HepG2 (cell line): ENCODE data around the gene CRYAB. TPM values are rescaled to one million over a fixed set of nuclear protein-coding genes. Genes with fewer than 3 reads are reported as not detected.
A peak's percentile ranks its signal among the peaks of the same experiment; 100 is the strongest.

Experiments
- CEBPG ChIP-seq: IDR thresholded peaks from 2 replicates; pipeline ENCODE4 v1.6.1; 2016
- KDM5A ChIP-seq: fragments of 200-600 bp; sonication (generic); IDR thresholded peaks from 2 replicates; pipeline ENCODE4 v1.7.0; 2018; ENCODE audit warnings: antibody characterized with exemption, mild to moderate bottlenecking, low read length, borderline replicate concordance
- MAFK ChIP-seq, 2 experiments: IDR thresholded peaks in 1 of 2; conservative IDR thresholded peaks in 1 of 2; 2 replicates each; pipeline ENCODE4 v1.6.1; 2011; ENCODE audit warnings: improper control_type of control experiment in 2 of 2, low read length in 2 of 2
- MLLT10 ChIP-seq: sonication (generic); formaldehyde crosslinking; IDR thresholded peaks from 2 replicates; pipeline ENCODE4 v1.4.0; 2020; ENCODE audit warnings: missing genetic modification reagents
- NCOR1 ChIP-seq: fragments of 200-600 bp; sonication (generic); IDR thresholded peaks from 2 replicates; pipeline ENCODE4 v1.7.0; 2017; ENCODE audit warnings: antibody characterized with exemption, low read length, borderline replicate concordance
- PAX8 ChIP-seq: sonication (generic); formaldehyde crosslinking; IDR thresholded peaks from 2 replicates; pipeline ENCODE4 v1.8.0; 2022; ENCODE audit warnings: mild to moderate bottlenecking, missing genetic modification reagents, borderline replicate concordance
- POLR2AphosphoS2 ChIP-seq: IDR thresholded peaks from 2 replicates; pipeline ENCODE4 v1.6.1; 2011; ENCODE audit warnings: low read depth, low read length, improper control_type of control experiment
- PTBP1 ChIP-seq: fragments of 200-400 bp; formaldehyde crosslinking; IDR thresholded peaks from 2 replicates; pipeline ENCODE4 v1.6.1; 2018; ENCODE audit warnings: low read length, low read depth; ENCODE audit not compliant: poor library complexity, severe bottlenecking
- SCMH1 ChIP-seq: sonication (generic); formaldehyde crosslinking; IDR thresholded peaks from 2 replicates; pipeline ENCODE4 v1.9.0; 2021; ENCODE audit warnings: missing genetic modification reagents, mild to moderate bottlenecking, borderline replicate concordance
- ZBTB42 ChIP-seq: sonication (generic); formaldehyde crosslinking; IDR thresholded peaks from 2 replicates; pipeline ENCODE4 v1.5.0; 2020; ENCODE audit warnings: mild to moderate bottlenecking, missing genetic modification reagents
- ZNF225 ChIP-seq: sonication (generic); formaldehyde crosslinking; IDR thresholded peaks from 2 replicates; pipeline ENCODE4 v1.4.0; 2020; ENCODE audit warnings: mild to moderate bottlenecking, missing genetic modification reagents
- ZNF235 ChIP-seq: sonication (generic); formaldehyde crosslinking; IDR thresholded peaks from 2 replicates; pipeline ENCODE4 v1.8.1; 2023; ENCODE audit warnings: mild to moderate bottlenecking, missing genetic modification reagents, borderline replicate concordance
- ZNF350 ChIP-seq: sonication (generic); formaldehyde crosslinking; IDR thresholded peaks from 2 replicates; pipeline ENCODE4 v1.4.0; 2020; ENCODE audit warnings: mild to moderate bottlenecking, low read depth, missing genetic modification reagents, borderline replicate concordance
- ZNF382 ChIP-seq: sonication (generic); formaldehyde crosslinking; IDR thresholded peaks from 2 replicates; pipeline ENCODE4 v1.5.0; 2020; ENCODE audit warnings: missing genetic modification reagents, mild to moderate bottlenecking, borderline replicate concordance
- ZNF563 ChIP-seq: sonication (generic); formaldehyde crosslinking; IDR thresholded peaks from 2 replicates; pipeline ENCODE4 v1.8.0; 2022; ENCODE audit warnings: mild to moderate bottlenecking, moderate library complexity, missing genetic modification reagents
- polyA plus RNA-seq, 8 experiments: library from polyadenylated mRNA; depleted of rRNA in 3 of 8; stranded (reverse) in 7 of 8; unstranded in 1 of 8; fragments of >200 nt; fragmentation: Illumina TruSeq in 4 of 8; extraction: Trizol in 4 of 8; gene quantifications; 2 replicates each; pipeline versions ENCODE4 v1.2.1 to v1.2.3, GENCODE V29; 2011 to 2016; ENCODE audit warnings: low read depth in 4 of 8, missing spikeins in 1 of 8, mixed read lengths in 1 of 8; ENCODE audit not compliant: insufficient read depth in 1 of 8
- total RNA-seq, 5 experiments: library from RNA; depleted of rRNA; stranded (reverse); fragments of >200 nt; fragmentation: Illumina TruSeq; extraction: Trizol; gene quantifications; 2 replicates each; pipeline ENCODE4 v1.2.3, GENCODE V29; 2016; ENCODE audit warnings: low read depth in 1 of 5
- TF ChIP-seq, protein P1 (sequence below): fragments of 450-650 bp; IDR thresholded peaks from 2 replicates; pipeline ENCODE4 v1.6.1; 2017; ENCODE audit warnings: mild to moderate bottlenecking
- TF ChIP-seq, protein P2 (sequence below): sonication (generic); formaldehyde crosslinking; IDR thresholded peaks from 2 replicates; pipeline ENCODE4 v1.5.0; 2020; ENCODE audit warnings: mild to moderate bottlenecking, missing genetic modification reagents
- TF ChIP-seq, protein P3 (sequence below): sonication (generic); formaldehyde crosslinking; IDR thresholded peaks from 2 replicates; pipeline ENCODE4 v1.4.0; 2020; ENCODE audit warnings: missing genetic modification reagents
- TF ChIP-seq, protein P4 (sequence below): sonication (generic); formaldehyde crosslinking; IDR thresholded peaks from 2 replicates; pipeline ENCODE4 v1.4.0; 2020; ENCODE audit warnings: missing genetic modification reagents, mild to moderate bottlenecking, borderline replicate concordance

The CRYAB gene
- total and polyA plus RNA-seq, 2 of the 13 experiments (the other 11 are each of a cell fraction or from before 2014, with no cell fraction given), result 0.55 to 1.1 TPM

DNA sequence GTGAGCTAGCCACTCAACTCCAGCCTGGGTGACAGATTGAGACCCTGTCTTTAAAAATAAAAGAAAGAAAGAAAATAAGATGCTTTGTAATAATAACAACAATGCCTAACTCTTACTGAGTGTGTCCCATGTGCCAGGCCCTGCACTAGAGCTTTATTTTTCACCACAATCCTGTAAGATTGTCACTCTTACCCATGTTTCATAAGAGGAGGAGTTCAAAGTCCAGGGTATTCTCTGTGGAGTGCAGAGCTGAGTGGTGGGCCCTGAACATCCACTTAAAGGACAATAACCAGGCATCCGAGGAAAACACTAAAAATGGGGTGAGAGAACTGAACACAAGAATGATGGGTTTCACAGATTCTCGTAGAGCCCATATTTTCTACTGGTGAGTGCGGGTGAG is 6.2 kb upstream of the CRYAB start (continued):
- TF ChIP-seq, protein P1, sequence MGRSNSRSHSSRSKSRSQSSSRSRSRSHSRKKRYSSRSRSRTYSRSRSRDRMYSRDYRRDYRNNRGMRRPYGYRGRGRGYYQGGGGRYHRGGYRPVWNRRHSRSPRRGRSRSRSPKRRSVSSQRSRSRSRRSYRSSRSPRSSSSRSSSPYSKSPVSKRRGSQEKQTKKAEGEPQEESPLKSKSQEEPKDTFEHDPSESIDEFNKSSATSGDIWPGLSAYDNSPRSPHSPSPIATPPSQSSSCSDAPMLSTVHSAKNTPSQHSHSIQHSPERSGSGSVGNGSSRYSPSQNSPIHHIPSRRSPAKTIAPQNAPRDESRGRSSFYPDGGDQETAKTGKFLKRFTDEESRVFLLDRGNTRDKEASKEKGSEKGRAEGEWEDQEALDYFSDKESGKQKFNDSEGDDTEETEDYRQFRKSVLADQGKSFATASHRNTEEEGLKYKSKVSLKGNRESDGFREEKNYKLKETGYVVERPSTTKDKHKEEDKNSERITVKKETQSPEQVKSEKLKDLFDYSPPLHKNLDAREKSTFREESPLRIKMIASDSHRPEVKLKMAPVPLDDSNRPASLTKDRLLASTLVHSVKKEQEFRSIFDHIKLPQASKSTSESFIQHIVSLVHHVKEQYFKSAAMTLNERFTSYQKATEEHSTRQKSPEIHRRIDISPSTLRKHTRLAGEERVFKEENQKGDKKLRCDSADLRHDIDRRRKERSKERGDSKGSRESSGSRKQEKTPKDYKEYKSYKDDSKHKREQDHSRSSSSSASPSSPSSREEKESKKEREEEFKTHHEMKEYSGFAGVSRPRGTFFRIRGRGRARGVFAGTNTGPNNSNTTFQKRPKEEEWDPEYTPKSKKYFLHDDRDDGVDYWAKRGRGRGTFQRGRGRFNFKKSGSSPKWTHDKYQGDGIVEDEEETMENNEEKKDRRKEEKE, result no peak
- no peak for TF ChIP-seq ZNF350
- no peak for TF ChIP-seq POLR2AphosphoS2
- TF ChIP-seq KDM5A, result no peak
- no peak for TF ChIP-seq ZNF382 (CRISPR knock-in tag)
- TF ChIP-seq, protein P2, sequence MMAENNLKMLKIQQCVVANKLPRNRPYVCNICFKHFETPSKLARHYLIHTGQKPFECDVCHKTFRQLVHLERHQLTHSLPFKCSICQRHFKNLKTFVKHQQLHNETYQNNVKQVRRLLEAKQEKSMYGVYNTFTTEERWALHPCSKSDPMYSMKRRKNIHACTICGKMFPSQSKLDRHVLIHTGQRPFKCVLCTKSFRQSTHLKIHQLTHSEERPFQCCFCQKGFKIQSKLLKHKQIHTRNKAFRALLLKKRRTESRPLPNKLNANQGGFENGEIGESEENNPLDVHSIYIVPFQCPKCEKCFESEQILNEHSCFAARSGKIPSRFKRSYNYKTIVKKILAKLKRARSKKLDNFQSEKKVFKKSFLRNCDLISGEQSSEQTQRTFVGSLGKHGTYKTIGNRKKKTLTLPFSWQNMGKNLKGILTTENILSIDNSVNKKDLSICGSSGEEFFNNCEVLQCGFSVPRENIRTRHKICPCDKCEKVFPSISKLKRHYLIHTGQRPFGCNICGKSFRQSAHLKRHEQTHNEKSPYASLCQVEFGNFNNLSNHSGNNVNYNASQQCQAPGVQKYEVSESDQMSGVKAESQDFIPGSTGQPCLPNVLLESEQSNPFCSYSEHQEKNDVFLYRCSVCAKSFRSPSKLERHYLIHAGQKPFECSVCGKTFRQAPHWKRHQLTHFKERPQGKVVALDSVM, result no peak
- TF ChIP-seq MAFK (conservative IDR thresholded peaks at IDR 0.05 in 1 of 2, IDR thresholded peaks at IDR 0.05 in 1 of 2; ENCODE audit: low read length in 2 of 2), result no peak
- TF ChIP-seq, protein P3, sequence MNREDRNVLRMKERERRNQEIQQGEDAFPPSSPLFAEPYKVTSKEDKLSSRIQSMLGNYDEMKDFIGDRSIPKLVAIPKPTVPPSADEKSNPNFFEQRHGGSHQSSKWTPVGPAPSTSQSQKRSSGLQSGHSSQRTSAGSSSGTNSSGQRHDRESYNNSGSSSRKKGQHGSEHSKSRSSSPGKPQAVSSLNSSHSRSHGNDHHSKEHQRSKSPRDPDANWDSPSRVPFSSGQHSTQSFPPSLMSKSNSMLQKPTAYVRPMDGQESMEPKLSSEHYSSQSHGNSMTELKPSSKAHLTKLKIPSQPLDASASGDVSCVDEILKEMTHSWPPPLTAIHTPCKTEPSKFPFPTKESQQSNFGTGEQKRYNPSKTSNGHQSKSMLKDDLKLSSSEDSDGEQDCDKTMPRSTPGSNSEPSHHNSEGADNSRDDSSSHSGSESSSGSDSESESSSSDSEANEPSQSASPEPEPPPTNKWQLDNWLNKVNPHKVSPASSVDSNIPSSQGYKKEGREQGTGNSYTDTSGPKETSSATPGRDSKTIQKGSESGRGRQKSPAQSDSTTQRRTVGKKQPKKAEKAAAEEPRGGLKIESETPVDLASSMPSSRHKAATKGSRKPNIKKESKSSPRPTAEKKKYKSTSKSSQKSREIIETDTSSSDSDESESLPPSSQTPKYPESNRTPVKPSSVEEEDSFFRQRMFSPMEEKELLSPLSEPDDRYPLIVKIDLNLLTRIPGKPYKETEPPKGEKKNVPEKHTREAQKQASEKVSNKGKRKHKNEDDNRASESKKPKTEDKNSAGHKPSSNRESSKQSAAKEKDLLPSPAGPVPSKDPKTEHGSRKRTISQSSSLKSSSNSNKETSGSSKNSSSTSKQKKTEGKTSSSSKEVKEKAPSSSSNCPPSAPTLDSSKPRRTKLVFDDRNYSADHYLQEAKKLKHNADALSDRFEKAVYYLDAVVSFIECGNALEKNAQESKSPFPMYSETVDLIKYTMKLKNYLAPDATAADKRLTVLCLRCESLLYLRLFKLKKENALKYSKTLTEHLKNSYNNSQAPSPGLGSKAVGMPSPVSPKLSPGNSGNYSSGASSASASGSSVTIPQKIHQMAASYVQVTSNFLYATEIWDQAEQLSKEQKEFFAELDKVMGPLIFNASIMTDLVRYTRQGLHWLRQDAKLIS (CRISPR knock-in tag), result no peak
- TF ChIP-seq ZNF235 (CRISPR knock-in tag), result no peak
- TF ChIP-seq ZNF225, result no peak
- no peak for TF ChIP-seq SCMH1
- no peak for TF ChIP-seq PAX8 (CRISPR knock-in tag)
- no peak for TF ChIP-seq ZBTB42 (CRISPR knock-in tag)
- no peak for TF ChIP-seq ZNF563
- peak; percentile 49 for TF ChIP-seq CEBPG (CRISPR knock-in tag)
- no peak for TF ChIP-seq MLLT10 (CRISPR knock-in tag)
- TF ChIP-seq, protein P4, sequence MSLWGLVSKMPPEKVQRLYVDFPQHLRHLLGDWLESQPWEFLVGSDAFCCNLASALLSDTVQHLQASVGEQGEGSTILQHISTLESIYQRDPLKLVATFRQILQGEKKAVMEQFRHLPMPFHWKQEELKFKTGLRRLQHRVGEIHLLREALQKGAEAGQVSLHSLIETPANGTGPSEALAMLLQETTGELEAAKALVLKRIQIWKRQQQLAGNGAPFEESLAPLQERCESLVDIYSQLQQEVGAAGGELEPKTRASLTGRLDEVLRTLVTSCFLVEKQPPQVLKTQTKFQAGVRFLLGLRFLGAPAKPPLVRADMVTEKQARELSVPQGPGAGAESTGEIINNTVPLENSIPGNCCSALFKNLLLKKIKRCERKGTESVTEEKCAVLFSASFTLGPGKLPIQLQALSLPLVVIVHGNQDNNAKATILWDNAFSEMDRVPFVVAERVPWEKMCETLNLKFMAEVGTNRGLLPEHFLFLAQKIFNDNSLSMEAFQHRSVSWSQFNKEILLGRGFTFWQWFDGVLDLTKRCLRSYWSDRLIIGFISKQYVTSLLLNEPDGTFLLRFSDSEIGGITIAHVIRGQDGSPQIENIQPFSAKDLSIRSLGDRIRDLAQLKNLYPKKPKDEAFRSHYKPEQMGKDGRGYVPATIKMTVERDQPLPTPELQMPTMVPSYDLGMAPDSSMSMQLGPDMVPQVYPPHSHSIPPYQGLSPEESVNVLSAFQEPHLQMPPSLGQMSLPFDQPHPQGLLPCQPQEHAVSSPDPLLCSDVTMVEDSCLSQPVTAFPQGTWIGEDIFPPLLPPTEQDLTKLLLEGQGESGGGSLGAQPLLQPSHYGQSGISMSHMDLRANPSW (CRISPR knock-in tag), result no peak
- TF ChIP-seq PTBP1, result no peak
- peak; percentile 37; the same call in 1 of the 2 replicates for TF ChIP-seq NCOR1
